SH-SY5Y (cell line): ENCODE data around the gene IGFL3.

Experiments used
- GATA2 ChIP-seq: IDR thresholded peaks from 2 replicates; pipeline ENCODE4 v1.6.1; 2011; ENCODE audit warnings: mild to moderate bottlenecking, low read depth, low read length
- GATA3 ChIP-seq: IDR thresholded peaks from 2 replicates; pipeline ENCODE4 v1.6.1; 2011; ENCODE audit warnings: low read depth, mild to moderate bottlenecking, low read length, moderate library complexity

- TF ChIP-seq GATA3 (no peak), GATA2 (no peak)
These were observed 6.4 kb downstream of the IGFL3 start for GRCh38 chr19:46118136-46118535.
